ENCODE measurements around the gene PPP1R15B. TPM values are rescaled to one million over a fixed set of nuclear protein-coding genes. Genes with fewer than 3 reads are reported as not detected.

The PPP1R15B gene
- total and polyA plus RNA-seq, 2 donors (not counting 1 experiment from before 2014, with no cell fraction given) = 65.7 to 137 TPM

- Histone ChIP-seq H3K9ac (ENCODE audit: low read length) (no peak overlapping the region), H3K27me3 (replicated peaks in 1 of 4; ENCODE audit: control extremely low read depth in 1 of 4, control insufficient read depth in 3 of 4, insufficient read depth in 4 of 4, low read length in 3 of 4) (no peaks in the 10 kb centered on the region), H3K79me2 (ENCODE audit: control insufficient read depth, insufficient read depth, low read length) (peaks cover 17% of the 10 kb centered on the region), H3K36me3 (replicated peaks in 1 of 2; ENCODE audit: control extremely low read depth in 1 of 2, control insufficient read depth in 1 of 2, extremely low read depth in 1 of 2, insufficient read depth in 2 of 2, low read length in 1 of 2) (peaks cover 2 to 95% of the 10 kb centered on the region in 2 experiments), H3K4me3 (ENCODE audit: control extremely low read depth in 1 of 5, extremely low read depth in 1 of 5, insufficient read depth in 1 of 5, low read depth in 2 of 5, low read length in 4 of 5) (no peak overlapping the region), H3K4me1 (ENCODE audit: control insufficient read depth in 2 of 2, insufficient read depth in 2 of 2, low read length in 2 of 2) (no peaks in the 10 kb centered on the region), H3K4me2 (replicated peaks; ENCODE audit: low read depth, low read length, poor library complexity, severe bottlenecking) (no peak overlapping the region), H2AFZ (ENCODE audit: insufficient read depth, low read depth, low read length, poor library complexity, severe bottlenecking) (no peak overlapping the region), H3K9me3 (ENCODE audit: control extremely low read depth in 1 of 3, control insufficient read depth in 2 of 3, insufficient read depth in 1 of 3, low read length in 2 of 3) (no peaks in the 10 kb centered on the region), H3K27ac (ENCODE audit: low read length in 2 of 2) (no peak overlapping the region), H4K20me1 (ENCODE audit: control insufficient read depth, insufficient read depth, low read length, poor library complexity, severe bottlenecking) (peaks cover 9% of the 10 kb centered on the region)
- TF ChIP-seq EZH2 (IDR thresholded peaks at IDR 0.05; ENCODE audit: borderline replicate concordance, insufficient read depth, low read depth, low read length, poor library complexity, severe bottlenecking) (no peak), CTCF (IDR thresholded peaks at IDR 0.05) (no peak)
- no peaks in the 10 kb centered on the region for H3K4me1 Mint-ChIP-seq
- CTCF ChIA-PET = interaction anchor here (2.9 to 43.9 kb wide), 5 partner anchors 7 to 377 kb away, joined by 23 to 1884 read pairs (median 43); partner anchors contain the start of gene PIK3C2B
- POLR2A ChIA-PET = no interaction called here
- DNase-seq (no peak), ATAC-seq (ENCODE audit: low read depth) (no peak)
- no peak overlapping the region for H3K4me3 Mint-ChIP-seq
- H3K27me3 Mint-ChIP-seq = no peaks in the 10 kb centered on the region
- 97% methylated on average over 18 of the region's 18 CpGs for WGBS (ENCODE audit: insufficient coverage)
- H3K27ac Mint-ChIP-seq = no peak overlapping the region
- intact Hi-C loops (cut with micrococcal nuclease) = loop anchor here (2.0 kb wide), 1 partner anchor 17 kb away; no protein-coding TSS in a partner anchor
- no peaks in the 10 kb centered on the region for H3K9me3 Mint-ChIP-seq (ENCODE audit: insufficient read depth)
Measured at GRCh38 chr1:204429746-204430145, 18.1 kb upstream of the PPP1R15B start.

- intact Hi-C loops (cut with micrococcal nuclease) = no loop called here
- Histone ChIP-seq H3K79me2 (ENCODE audit: control insufficient read depth, insufficient read depth, low read length) (peaks cover 17% of the 10 kb centered on the region), H3K27me3 (replicated peaks in 1 of 4; ENCODE audit: control extremely low read depth in 1 of 4, control insufficient read depth in 3 of 4, insufficient read depth in 4 of 4, low read length in 3 of 4) (no peaks in the 10 kb centered on the region), H4K20me1 (ENCODE audit: control insufficient read depth, insufficient read depth, low read length, poor library complexity, severe bottlenecking) (peaks cover 9% of the 10 kb centered on the region), H2AFZ (ENCODE audit: insufficient read depth, low read depth, low read length, poor library complexity, severe bottlenecking) (no peak overlapping the region), H3K4me1 (ENCODE audit: control insufficient read depth in 2 of 2, insufficient read depth in 2 of 2, low read length in 2 of 2) (no peaks in the 10 kb centered on the region), H3K36me3 (replicated peaks in 1 of 2; ENCODE audit: control extremely low read depth in 1 of 2, control insufficient read depth in 1 of 2, extremely low read depth in 1 of 2, insufficient read depth in 2 of 2, low read length in 1 of 2) (peaks cover 2 to 91% of the 10 kb centered on the region in 2 experiments), H3K27ac (ENCODE audit: low read length in 2 of 2) (no peak overlapping the region), H3K4me3 (ENCODE audit: control extremely low read depth in 1 of 5, extremely low read depth in 1 of 5, insufficient read depth in 1 of 5, low read depth in 2 of 5, low read length in 4 of 5) (no peak overlapping the region), H3K9me3 (ENCODE audit: control extremely low read depth in 1 of 3, control insufficient read depth in 2 of 3, insufficient read depth in 1 of 3, low read length in 2 of 3) (no peaks in the 10 kb centered on the region), H3K9ac (ENCODE audit: low read length) (no peak overlapping the region), H3K4me2 (replicated peaks; ENCODE audit: low read depth, low read length, poor library complexity, severe bottlenecking) (no peak overlapping the region)
- Mint-ChIP-seq H3K27me3 (no peaks in the 10 kb centered on the region), H3K4me1 (no peaks in the 10 kb centered on the region), H3K27ac (no peak overlapping the region), H3K9me3 (ENCODE audit: insufficient read depth) (no peaks in the 10 kb centered on the region), H3K4me3 (no peak overlapping the region)
- TF ChIP-seq EZH2 (IDR thresholded peaks at IDR 0.05; ENCODE audit: borderline replicate concordance, insufficient read depth, low read depth, low read length, poor library complexity, severe bottlenecking) (no peak), CTCF (IDR thresholded peaks at IDR 0.05) (no peak)
- ChIA-PET POLR2A (interaction anchor here (0.7 kb wide), 1 partner anchor 1137 kb away, joined by 3 read pairs; no protein-coding TSS in a partner anchor), CTCF (interaction anchor here (0.6 to 43.9 kb wide), 4 partner anchors 19 to 1203 kb away, joined by 3 to 1884 read pairs (median 126); partner anchors contain the start of gene PIK3C2B)
- no peak for ATAC-seq (ENCODE audit: low read depth)
- WGBS (ENCODE audit: insufficient coverage) = 100% methylated on average over 6 of the region's 9 CpGs
- DNase-seq = no peak
Measured at GRCh38 chr1:204426971-204427701, 15.5 kb upstream of the PPP1R15B start.
